Left kidney (tissue), 8 donors: ENCODE results near the gene HOXA1. TPM values are rescaled to one million over a fixed set of nuclear protein-coding genes. Genes with fewer than 3 reads are reported as not detected.

Experiments
- DNase-seq: peaks from one replicate; pipeline ENCODE4 v3.0.0-alpha.2; 2013
- long read RNA-seq, 8 donors: transcript quantifications; one replicate each; lab custom pipeline, GENCODE V29; 2026
- polyA plus RNA-seq: library from polyadenylated mRNA; unstranded; fragments of 120-200 nt; gene quantifications from one replicate; pipeline ENCODE4 v1.2.1, GENCODE V29; 2013; ENCODE audit not compliant: insufficient read length

HOXA1 gene
- 3.4 TPM for polyA plus RNA-seq
- long read RNA-seq, donor 1, partial matches to known transcripts = 0 of 1 reads
- long read RNA-seq, donor 1, other reads (novel, unspliced or antisense) = 0 of 1 reads
- long read RNA-seq, donor 2, partial matches to known transcripts = 0 of 1 reads
- long read RNA-seq, donor 2, other reads (novel, unspliced or antisense) = 0 of 1 reads
- long read RNA-seq, donor 3, partial matches to known transcripts = 0 of 1 reads
- long read RNA-seq, donor 3, other reads (novel, unspliced or antisense) = 0 of 1 reads
- long read RNA-seq, donor 4 = 0 reads
- long read RNA-seq, donor 5 = 0 reads
- long read RNA-seq, donor 6, partial matches to known transcripts = 12 of 49 reads
- long read RNA-seq, donor 6, other reads (novel, unspliced or antisense) = 35 of 49 reads
- long read RNA-seq, donor 7, partial matches to known transcripts = 0 of 2 reads
- long read RNA-seq, donor 7, other reads (novel, unspliced or antisense) = 0 of 2 reads
- long read RNA-seq, donor 8 = 0 reads

- peak; percentile 90 for DNase-seq
Observed at GRCh38 chr7:27095897-27096767, at the start of gene HOXA1. HOXA1 (minus strand) TSS chr7:27096000; CDS start chr7:27095912, 88 bp downstream.

DNA sequence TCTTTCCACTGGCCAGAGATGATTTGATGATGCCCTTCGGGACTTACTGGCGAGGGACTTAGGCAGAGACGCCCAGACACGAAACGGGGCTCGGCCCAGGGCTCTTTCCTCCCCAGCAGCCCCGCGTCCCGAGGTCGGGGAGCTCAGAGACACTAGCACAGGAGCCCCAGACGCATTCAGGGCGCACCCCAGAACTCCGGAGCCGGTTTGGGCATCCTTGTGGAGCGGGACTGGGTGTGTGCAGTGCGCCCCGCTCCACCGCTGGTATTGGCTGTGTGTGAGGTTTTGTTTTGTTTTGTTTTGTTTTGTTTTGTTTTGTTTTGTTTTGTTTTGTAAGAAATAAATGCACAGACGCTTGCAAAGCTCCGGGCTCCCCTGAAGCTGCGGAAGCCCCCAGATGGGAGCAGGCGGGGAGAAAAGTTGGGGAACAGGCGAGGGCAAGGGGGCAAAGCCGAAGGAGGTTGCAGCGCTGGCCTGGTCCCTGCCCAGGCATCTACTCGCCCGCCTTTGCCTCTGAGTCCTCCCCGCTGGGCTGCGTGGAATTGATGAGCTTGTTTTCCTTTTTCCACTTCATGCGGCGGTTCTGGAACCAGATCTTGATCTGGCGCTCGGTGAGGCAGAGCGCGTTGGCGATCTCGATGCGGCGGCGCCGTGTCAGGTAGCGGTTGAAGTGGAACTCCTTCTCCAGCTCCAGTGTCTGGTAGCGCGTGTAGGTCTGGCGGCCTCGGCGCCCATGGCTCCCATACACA is 49.5 kb upstream of the HOXA1 start:
- DNase-seq = no peak

DNA sequence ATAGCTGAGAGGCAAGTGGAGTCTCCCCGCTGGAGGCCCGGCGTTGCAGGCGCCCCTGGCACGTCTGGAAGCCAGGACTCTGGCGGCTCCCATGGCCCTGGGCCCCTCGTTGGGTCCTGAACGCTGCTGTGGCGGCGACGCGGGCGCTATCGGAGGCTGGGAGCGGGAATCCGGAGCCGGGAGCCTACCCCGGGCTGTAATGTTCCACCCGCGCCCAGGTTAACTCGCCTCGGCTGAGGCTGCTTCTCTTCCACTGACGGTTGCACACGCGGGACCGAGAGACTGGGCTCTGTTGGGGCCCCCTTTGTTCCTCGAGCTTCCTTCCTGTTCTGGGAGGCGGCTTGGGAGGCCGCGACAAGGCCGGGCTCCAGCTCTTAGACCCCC is 49.0 kb upstream of the HOXA1 start:
- DNase-seq = no peak

- no peak for DNase-seq
Observed at GRCh38 chr7:27143950-27144780, 48.4 kb upstream of the HOXA1 start.

- peak; percentile 91 for DNase-seq
Observed at GRCh38 chr7:27143023-27143949, 47.5 kb upstream of the HOXA1 start, which contains the start of gene HOXA5. HOXA5 (minus strand) TSS chr7:27143681; CDS start chr7:27143607, 74 bp downstream.

DNA sequence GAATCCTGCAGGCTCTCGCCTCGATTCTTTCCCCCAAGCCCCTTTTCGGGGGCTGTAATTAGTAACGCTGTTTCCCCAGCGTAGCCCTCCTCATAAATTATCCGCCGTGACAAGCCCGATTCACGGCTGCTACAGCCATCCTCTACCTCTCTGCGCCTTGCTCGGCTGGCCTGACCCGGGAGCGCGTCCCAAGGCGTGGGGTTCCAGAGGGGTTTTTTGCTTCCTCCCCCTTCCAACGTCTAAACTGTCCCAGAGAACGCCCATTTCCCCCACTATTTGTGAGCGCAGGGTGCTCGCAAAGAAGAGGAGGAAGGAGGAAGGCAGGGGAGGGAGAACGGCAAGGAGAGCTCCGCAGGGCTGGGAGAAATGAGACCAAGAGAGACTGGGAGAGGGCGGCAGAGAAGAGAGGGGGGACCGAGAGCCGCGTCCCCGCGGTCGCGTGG is 46.8 kb upstream of the HOXA1 start:
- no peak for DNase-seq

DNA sequence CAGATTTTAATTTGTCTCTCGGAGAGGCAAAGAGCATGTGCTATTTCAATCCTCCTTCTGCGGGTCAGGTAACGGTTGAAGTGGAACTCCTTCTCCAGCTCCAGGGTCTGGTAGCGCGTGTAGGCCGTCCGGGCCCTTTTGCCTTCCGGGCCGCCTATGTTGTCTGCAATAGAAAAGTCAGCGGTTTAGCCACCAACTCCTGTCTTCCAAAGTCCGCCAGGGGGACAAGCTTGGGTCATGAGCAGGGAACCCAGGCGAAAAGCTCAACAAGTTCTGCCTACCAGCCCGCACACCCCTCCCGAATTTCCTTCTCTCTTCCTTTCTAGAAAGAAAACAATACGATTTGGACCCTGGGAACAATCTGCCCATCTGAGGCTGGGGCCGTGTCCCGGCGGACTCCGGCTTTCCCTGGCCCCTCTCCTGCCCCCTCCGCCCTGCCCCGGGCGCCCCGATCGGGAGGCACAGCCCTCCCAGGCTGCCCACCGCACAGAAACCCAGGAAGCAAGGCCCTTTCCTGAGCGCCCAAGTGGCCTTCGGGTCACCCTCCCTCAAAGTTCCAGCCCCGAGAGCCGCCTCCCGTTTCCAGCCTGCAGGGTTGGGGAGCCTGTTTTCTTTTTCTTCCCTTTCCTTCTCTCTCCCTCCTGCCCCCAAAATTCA is 46.3 kb upstream of the HOXA1 start:
- no peak for DNase-seq

DNA sequence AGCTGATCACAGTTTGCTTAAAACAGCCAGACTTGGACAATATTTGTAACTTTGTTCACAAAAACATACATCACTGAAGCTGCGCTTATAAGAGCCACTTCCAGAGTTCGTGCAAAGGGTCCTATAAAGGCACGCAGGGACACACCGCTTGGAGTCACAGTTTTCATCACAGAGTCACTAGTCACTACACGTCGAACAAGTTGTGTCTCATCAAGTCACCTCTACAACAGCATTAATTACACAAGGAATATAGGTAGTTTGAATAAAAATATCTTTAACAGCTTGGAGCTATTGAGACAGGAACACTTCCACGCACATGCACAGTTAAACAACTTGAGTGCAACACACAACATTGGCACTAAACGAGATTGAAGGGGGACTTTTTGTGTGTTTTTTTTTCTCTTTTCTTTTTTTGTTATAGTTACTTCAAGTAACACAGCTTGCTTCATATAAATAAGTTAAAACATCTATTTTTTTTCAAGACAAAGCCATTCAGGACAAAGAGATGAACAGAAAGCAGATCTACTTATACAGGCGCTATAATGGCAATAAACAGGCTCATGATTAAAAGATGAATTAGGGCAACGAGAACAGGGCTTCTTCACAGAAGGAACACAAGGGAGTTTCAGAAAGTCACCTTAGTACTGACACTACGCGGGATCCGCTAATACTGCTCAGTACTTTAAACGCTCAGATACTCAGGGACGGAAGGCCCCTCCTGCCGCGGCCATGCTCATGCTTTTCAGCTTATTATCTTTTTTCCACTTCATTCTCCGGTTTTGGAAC is 45.5 kb upstream of the HOXA1 start:
- DNase-seq = no peak

- DNase-seq = peak; percentile 83
Observed at GRCh38 chr7:27140126-27140857, 44.5 kb upstream of the HOXA1 start.

GRCh38 chr7:27139334-27140125 is 43.7 kb upstream of the HOXA1 start:
- DNase-seq = no peak

- no peak for DNase-seq
Observed at GRCh38 chr7:27138985-27139333, 43.2 kb upstream of the HOXA1 start.

DNA sequence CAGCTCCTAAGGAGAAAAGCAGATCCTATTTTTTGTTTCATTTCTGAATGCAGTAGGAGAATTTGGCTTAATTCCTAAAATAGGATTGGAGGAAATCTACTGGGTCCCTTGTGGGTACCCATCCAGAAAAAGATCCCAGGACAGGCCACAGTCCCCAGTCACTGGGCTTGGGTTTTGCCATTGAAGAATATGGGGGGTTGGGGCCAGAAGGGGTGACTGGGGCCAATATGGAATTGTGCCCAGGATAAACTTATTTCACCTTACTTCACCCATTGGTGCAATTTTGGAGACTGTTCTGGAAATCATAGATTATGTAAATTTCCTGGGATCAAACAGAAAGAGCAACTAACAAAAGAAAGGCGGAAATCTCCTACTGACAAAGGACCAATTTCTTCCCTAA is 42.7 kb upstream of the HOXA1 start:
- no peak for DNase-seq

DNA sequence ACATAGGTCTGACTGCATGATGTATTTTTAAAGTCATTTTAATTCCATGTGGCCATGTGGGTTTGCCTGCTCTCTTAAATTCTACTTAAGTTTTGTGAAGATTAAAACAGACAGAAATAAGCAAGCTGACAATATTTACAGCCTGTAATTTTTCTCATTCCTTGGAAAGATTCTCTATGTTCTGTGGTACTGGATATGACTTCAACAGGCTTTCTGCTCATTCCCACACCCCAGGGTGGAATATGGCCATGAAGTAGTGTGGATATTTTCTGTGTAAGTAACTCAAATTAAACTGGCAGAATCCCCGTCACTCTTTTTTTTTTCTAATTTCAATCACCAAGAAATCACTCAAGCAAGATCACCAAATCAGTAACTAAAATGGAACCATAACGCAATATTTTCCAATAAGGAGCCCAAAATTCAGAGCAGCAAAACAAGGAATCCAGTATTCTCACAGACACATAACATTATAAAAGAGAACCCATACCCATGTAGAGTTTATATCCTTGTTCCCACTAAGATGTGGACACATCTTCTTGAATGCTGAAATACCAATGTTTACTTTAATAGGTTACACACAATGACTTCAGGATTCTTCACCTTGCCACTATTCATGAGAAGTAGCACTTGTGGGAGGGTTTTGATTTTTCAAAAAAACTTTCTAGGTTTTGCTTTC is 42.0 kb upstream of the HOXA1 start:
- DNase-seq = no peak

GRCh38 chr7:27134392-27134791 is 38.6 kb upstream of the HOXA1 start:
- no peak for DNase-seq

GRCh38 chr7:27133409-27134231 is 37.8 kb upstream of the HOXA1 start:
- no peak for DNase-seq

DNA sequence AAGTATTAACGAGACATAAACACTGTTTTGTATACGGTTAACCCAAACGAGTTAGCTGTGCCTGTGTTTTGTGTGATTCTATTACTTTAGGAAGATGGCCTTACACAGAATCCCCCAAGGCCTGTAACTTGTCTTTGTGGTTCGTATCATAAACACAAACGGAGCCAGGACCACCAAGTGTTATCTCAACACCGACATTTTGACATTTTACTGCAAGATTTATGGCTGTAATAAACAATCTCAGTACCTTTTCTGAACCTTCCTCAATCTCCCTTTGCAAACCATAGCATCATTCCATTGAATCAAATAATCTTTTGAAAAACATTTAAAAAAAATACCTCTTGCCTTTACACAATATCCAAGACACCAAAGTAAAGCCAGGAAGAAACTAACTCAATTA is 37.2 kb upstream of the HOXA1 start:
- no peak for DNase-seq
